ENCODE measurements around the gene CLEC3B. TPM values are rescaled to one million over a fixed set of nuclear protein-coding genes. Genes with fewer than 3 reads are reported as not detected.

The CLEC3B gene
- polyA plus RNA-seq, 3 donors = 3.9 to 22.7 (median 14.5) TPM

DNA sequence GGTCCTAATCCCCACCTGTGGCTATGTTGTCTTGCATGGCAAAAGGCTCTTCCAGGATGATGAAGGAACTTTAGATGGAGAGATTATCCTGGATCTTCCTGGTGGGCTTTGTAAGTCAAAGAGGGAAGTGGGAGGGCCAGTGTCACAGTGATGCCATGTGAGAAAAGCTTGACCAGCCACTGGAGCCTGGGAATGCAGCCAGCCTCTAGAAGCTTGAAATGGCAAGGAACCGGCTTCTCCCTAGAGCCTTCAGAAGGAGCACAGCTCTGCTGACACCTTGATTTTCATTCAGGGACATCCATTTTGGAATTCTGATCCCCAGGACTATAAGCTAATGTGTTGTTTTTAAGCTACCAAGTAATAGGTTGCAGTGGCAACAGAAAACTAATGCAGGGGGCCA is 58.3 kb downstream of the CLEC3B start:
- Histone ChIP-seq H3K36me3 (replicated peaks in 1 of 2; ENCODE audit: control insufficient read depth in 1 of 2, insufficient read depth in 2 of 2, low read length in 2 of 2) (no peaks in the 10 kb centered on the region), H3K4me3 (replicated peaks in 1 of 3; ENCODE audit: low read depth in 2 of 3, low read length in 3 of 3) (no peak overlapping the region), H3K4me1 (ENCODE audit: control insufficient read depth in 1 of 2, insufficient read depth in 2 of 2, low read length in 2 of 2) (no peaks in the 10 kb centered on the region), H2AFZ (ENCODE audit: insufficient read depth, low read depth, low read length, poor library complexity, severe bottlenecking) (no peak overlapping the region), H3K9me3 (replicated peaks in 1 of 2; ENCODE audit: control insufficient read depth in 1 of 2, insufficient read depth in 1 of 2, low read length in 2 of 2) (peaks cover 6 to 11% of the 10 kb centered on the region in 2 donors), H4K20me1 (ENCODE audit: insufficient read depth, low read length) (no peaks in the 10 kb centered on the region), H3K27ac (ENCODE audit: low read depth in 1 of 2, low read length in 2 of 2) (no peak overlapping the region), H3K79me2 (ENCODE audit: insufficient read depth, low read length) (no peaks in the 10 kb centered on the region), H3K4me2 (replicated peaks; ENCODE audit: extremely low read depth, low read length, poor library complexity, severe bottlenecking) (no peak overlapping the region), H3K27me3 (ENCODE audit: control insufficient read depth in 2 of 2, insufficient read depth in 2 of 2, low read length in 2 of 2) (no peaks in the 10 kb centered on the region), H3K9ac (ENCODE audit: insufficient read depth, low read length, poor library complexity, severe bottlenecking) (no peak overlapping the region)
- TF ChIP-seq, protein P1, sequence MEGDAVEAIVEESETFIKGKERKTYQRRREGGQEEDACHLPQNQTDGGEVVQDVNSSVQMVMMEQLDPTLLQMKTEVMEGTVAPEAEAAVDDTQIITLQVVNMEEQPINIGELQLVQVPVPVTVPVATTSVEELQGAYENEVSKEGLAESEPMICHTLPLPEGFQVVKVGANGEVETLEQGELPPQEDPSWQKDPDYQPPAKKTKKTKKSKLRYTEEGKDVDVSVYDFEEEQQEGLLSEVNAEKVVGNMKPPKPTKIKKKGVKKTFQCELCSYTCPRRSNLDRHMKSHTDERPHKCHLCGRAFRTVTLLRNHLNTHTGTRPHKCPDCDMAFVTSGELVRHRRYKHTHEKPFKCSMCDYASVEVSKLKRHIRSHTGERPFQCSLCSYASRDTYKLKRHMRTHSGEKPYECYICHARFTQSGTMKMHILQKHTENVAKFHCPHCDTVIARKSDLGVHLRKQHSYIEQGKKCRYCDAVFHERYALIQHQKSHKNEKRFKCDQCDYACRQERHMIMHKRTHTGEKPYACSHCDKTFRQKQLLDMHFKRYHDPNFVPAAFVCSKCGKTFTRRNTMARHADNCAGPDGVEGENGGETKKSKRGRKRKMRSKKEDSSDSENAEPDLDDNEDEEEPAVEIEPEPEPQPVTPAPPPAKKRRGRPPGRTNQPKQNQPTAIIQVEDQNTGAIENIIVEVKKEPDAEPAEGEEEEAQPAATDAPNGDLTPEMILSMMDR (IDR thresholded peaks at IDR 0.05) = no peak
- Mint-ChIP-seq H3K4me1 (peaks cover 6% of the 10 kb centered on the region), H3K27me3 (ENCODE audit: low read depth in 3 of 3) (peaks cover 0 to 2% (median 2%) of the 10 kb centered on the region in 3 donors), H3K36me3 (peaks cover 0 to 5% of the 10 kb centered on the region in 2 donors), H3K9me3 (peaks cover 8 to 16% (median 13%) of the 10 kb centered on the region in 7 donors), H3K27ac (no peak overlapping the region), H3K4me3 (no peak overlapping the region)
- DNase-seq = no peak
- intact Hi-C loops (cut with micrococcal nuclease) = no loop called here
- 100% methylated on average over 1 of the region's 1 CpG for WGBS (ENCODE audit: insufficient coverage)

DNA sequence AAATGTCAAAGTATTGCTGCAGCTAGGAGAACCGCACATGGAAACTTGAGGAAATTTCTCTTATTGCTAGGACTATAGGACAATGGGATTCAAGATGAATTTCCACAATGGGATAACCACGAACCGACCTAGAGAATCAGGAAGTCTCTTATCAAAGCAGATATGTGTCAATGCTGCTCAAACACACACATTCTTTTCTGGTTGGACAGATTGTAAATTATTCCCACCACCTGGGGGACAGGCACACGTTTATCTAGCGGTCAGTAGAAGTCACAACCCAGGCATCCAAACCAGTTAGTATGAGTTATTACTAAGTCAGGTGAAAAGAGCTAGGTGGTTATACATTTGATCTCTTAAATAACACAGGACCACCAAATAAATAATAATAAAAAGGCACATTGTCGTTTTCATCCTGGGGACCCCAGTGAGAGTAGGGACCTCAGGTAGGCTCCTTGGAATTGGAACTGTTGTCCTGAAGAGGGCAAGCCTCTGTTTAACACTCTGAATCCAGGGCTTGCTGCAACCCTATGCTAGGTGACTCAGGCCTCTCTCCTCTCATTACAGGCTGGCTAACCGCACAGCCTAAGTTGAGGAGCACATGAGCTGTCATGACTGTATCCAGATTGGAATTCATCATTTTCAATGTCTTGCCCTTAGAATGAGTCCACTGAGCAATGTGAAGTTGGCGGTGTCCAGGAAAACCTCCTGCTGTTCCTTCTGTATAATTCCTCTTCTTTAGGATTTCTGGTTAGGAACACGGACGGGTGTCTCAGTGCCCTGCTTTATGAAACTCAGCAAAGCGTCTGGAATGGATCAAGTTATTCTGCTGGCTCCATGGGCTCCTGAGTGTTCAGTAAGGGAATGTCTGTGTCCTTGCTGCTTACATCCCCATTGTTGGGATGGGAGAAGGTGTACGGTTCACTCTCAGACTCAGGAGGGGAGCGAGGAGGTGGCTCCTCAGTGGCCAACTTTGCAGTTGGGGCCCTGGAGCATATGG is 59.0 kb downstream of the CLEC3B start:
- H3K27me3 Mint-ChIP-seq (ENCODE audit: low read depth in 3 of 3) = peaks cover 2 to 5% (median 3%) of the 10 kb centered on the region in 3 donors
- peaks cover 6 to 11% of the 10 kb centered on the region in 2 donors for H3K9me3 ChIP-seq (replicated peaks in 1 of 2; ENCODE audit: control insufficient read depth in 1 of 2, insufficient read depth in 1 of 2, low read length in 2 of 2)
- intact Hi-C loops (cut with micrococcal nuclease) = no loop called here
- no peaks in the 10 kb centered on the region for H3K27me3 ChIP-seq (ENCODE audit: control insufficient read depth in 2 of 2, insufficient read depth in 2 of 2, low read length in 2 of 2)
- no peak overlapping the region for H3K27ac ChIP-seq (ENCODE audit: low read depth in 1 of 2, low read length in 2 of 2)
- H3K36me3 ChIP-seq (replicated peaks in 1 of 2; ENCODE audit: control insufficient read depth in 1 of 2, insufficient read depth in 2 of 2, low read length in 2 of 2) = no peaks in the 10 kb centered on the region
- 100% methylated on average over 6 of the region's 13 CpGs for WGBS (ENCODE audit: insufficient coverage)
- peaks cover 0 to 5% of the 10 kb centered on the region in 2 donors for H3K36me3 Mint-ChIP-seq
- no peak overlapping the region for H3K27ac Mint-ChIP-seq
- H2AFZ ChIP-seq (ENCODE audit: insufficient read depth, low read depth, low read length, poor library complexity, severe bottlenecking) = no peak overlapping the region
- TF ChIP-seq, protein P1 (IDR thresholded peaks at IDR 0.05) = no peak
- H4K20me1 ChIP-seq (ENCODE audit: insufficient read depth, low read length) = no peaks in the 10 kb centered on the region
- peaks cover 6% of the 10 kb centered on the region for H3K4me1 Mint-ChIP-seq
- DNase-seq = no peak
- no peak overlapping the region for H3K4me3 Mint-ChIP-seq
- no peak overlapping the region for H3K4me3 ChIP-seq (replicated peaks in 1 of 3; ENCODE audit: low read depth in 2 of 3, low read length in 3 of 3)
- H3K4me2 ChIP-seq (replicated peaks; ENCODE audit: extremely low read depth, low read length, poor library complexity, severe bottlenecking) = no peak overlapping the region
- no peaks in the 10 kb centered on the region for H3K4me1 ChIP-seq (ENCODE audit: control insufficient read depth in 1 of 2, insufficient read depth in 2 of 2, low read length in 2 of 2)
- no peak overlapping the region for H3K9ac ChIP-seq (ENCODE audit: insufficient read depth, low read length, poor library complexity, severe bottlenecking)
- H3K79me2 ChIP-seq (ENCODE audit: insufficient read depth, low read length) = no peaks in the 10 kb centered on the region
- H3K9me3 Mint-ChIP-seq = peaks cover 8 to 14% (median 12%) of the 10 kb centered on the region in 7 donors

Small RNAs within 50 kb of the gene (small RNA-seq; reads per million reads assigned to genes)
- gene RNU5B-3P (ENCODE audit: insufficient read length, low read depth) = not detected

Other genes starting within 250 kb of the CLEC3B start
- gene TMEM42, start 164.4 kb upstream of the CLEC3B start, polyA plus RNA-seq = 10 to 100 TPM; 16.2 to 31.2 (median 27.5) TPM
- under 1 TPM in 1 of 3 donors, not detected in 2; 0.04 TPM for gene TGM4, start 151.7 kb upstream of the CLEC3B start, polyA plus RNA-seq
- gene ZDHHC3, start 50.1 kb upstream of the CLEC3B start, polyA plus RNA-seq = 10 to 100 TPM; 52.1 to 72.6 (median 61.3) TPM
- 10 to 100 TPM; 16.8 to 23.9 (median 18.8) TPM for gene EXOSC7, start 50.1 kb upstream of the CLEC3B start, polyA plus RNA-seq
- 1 to 10 TPM in 1 of 3 donors, under 1 TPM in 2; 0.42 to 1.3 (median 0.52) TPM for gene CDCP1, start 120.1 kb downstream of the CLEC3B start, polyA plus RNA-seq
- gene TMEM158, start 200.0 kb downstream of the CLEC3B start, polyA plus RNA-seq = under 1 TPM in 2 of 3 donors, not detected in 1; 0.19 to 0.88 TPM

All from CD14-positive monocyte (primary cell).